BJ (cell line): Measurements from ENCODE around the gene DNM3. TPM values are rescaled to one million over a fixed set of nuclear protein-coding genes. Genes with fewer than 3 reads are reported as not detected.

Source experiments
- CTCF ChIA-PET: fragments of 350-600 bp; formaldehyde crosslinking; extraction: SDS; loops from one replicate; lab custom pipeline; 2021; ENCODE audit warnings: antibody characterized with exemption, inconsistent platforms; lab: Yijun Ruan, JAX
- POLR2A ChIA-PET: fragments of 300-600 bp; sonication (Branson Sonifier 250); formaldehyde crosslinking; extraction: SDS; loops from one replicate; lab custom pipeline; 2021; ENCODE audit warnings: antibody characterized with exemption; lab: Charles Lee
- DNase-seq: peaks from one replicate; pipeline ENCODE4 v3.0.0-alpha.2; 2011; ENCODE audit warnings: low read depth
- H3K27me3 ChIP-seq: 2 replicates; pipeline ENCODE4 v1.6.0; 2011; ENCODE audit warnings: low read length; ENCODE audit not compliant: control insufficient read depth, insufficient read depth
- H3K36me3 ChIP-seq: 2 replicates; pipeline ENCODE4 v1.5.1; 2011; ENCODE audit warnings: low read length; ENCODE audit not compliant: control insufficient read depth, insufficient read depth
- H3K4me3 ChIP-seq: 2 replicates; pipeline ENCODE4 v1.5.1; 2011; ENCODE audit warnings: low read depth, mild to moderate bottlenecking, control low read depth, low read length
- polyA plus RNA-seq: library from polyadenylated mRNA; depleted of rRNA; stranded (reverse); fragments of >200 nt; gene quantifications from 2 replicates; pipeline ENCODE4 v1.2.3, GENCODE V29; 2011
- TF ChIP-seq, protein P1 (sequence below): IDR thresholded peaks from 2 replicates; pipeline ENCODE4 v1.5.1; 2011; ENCODE audit warnings: low read depth, mild to moderate bottlenecking, control low read depth, inconsistent platforms, low read length, moderate library complexity; ENCODE audit not compliant: insufficient read depth

The DNM3 gene
- polyA plus RNA-seq, 1 experiment = 0.26 TPM

DNA sequence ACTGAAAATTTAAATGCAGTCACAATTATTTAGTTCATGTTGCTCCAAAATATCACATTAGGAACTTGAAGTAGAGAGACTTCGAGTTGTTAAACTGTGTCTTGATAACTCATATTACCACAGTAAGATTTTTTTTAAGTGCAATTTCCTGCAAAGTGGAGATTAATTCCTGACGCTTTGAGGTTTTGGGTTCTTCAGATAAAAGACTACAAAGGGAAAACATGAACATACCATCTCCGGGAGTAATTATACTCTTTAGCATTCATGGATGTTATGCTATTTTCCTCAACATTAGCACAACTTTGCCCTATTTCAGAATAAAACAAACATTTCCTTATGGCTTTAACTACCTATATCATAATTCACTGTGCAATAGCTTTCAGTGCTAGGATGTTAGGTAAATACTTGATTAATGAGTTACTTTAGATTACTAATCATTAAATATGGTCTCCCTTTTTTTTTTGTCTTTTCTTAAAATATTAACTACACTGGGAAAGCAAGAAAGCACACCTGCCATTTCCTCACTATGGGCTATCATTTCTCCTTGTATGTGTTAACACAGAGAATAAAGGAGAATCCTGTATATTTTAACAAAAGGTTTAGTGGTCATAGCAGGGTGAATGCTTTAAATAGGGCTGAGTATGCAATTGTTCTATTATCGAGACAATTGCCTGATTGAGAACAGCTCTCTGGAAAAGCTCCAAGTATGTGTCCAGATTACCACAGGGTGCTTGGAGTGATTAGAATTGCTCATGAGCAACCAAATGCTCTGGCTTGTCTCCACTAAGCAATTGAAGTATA is 326.7 kb downstream of the DNM3 start:
- no peak overlapping the region for H3K4me3 ChIP-seq
- CTCF ChIA-PET = no interaction called here
- no peak for DNase-seq
- TF ChIP-seq, protein P1, sequence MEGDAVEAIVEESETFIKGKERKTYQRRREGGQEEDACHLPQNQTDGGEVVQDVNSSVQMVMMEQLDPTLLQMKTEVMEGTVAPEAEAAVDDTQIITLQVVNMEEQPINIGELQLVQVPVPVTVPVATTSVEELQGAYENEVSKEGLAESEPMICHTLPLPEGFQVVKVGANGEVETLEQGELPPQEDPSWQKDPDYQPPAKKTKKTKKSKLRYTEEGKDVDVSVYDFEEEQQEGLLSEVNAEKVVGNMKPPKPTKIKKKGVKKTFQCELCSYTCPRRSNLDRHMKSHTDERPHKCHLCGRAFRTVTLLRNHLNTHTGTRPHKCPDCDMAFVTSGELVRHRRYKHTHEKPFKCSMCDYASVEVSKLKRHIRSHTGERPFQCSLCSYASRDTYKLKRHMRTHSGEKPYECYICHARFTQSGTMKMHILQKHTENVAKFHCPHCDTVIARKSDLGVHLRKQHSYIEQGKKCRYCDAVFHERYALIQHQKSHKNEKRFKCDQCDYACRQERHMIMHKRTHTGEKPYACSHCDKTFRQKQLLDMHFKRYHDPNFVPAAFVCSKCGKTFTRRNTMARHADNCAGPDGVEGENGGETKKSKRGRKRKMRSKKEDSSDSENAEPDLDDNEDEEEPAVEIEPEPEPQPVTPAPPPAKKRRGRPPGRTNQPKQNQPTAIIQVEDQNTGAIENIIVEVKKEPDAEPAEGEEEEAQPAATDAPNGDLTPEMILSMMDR = no peak
- H3K27me3 ChIP-seq = no peaks in the 10 kb centered on the region
- POLR2A ChIA-PET = no interaction called here
- H3K36me3 ChIP-seq = no peaks in the 10 kb centered on the region

DNA sequence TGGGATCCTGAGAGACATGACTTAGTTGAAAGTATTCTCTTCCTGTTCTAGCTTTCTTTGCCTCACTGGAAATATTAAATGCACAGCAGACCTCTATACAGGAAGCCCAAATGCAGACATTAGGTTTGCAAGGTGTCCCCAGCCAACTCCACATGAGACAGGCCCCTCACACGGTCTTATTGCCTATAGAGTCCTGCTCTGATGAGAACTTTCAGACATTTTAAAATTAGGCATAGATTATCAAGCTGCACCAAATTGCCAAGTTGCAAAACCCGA is 327.2 kb downstream of the DNM3 start:
- H3K4me3 ChIP-seq = no peak overlapping the region
- DNase-seq = no peak
- CTCF ChIA-PET = no interaction called here
- no peaks in the 10 kb centered on the region for H3K27me3 ChIP-seq
- TF ChIP-seq, protein P1 = no peak
- no peaks in the 10 kb centered on the region for H3K36me3 ChIP-seq
- POLR2A ChIA-PET = no interaction called here

DNA sequence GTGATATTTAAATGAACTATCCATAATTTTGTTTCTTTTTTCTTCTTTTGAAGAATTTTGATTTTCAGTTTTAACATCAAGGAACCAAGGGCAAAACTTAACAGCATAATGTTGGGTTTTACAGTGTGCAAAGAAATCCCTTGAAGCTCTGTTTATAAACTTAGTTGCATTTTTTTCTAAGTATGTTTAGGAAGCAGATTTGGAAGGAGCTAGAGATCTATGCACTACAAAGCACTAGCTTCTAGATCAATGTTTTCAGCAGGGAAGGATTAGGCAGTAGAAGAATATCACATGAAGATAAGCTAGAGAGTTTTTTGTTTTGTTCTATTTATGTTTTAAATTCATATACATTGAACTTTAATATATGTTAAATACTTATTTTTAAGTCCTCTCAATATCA is 328.5 kb downstream of the DNM3 start:
- DNase-seq = no peak
- Histone ChIP-seq H3K4me3 (no peak overlapping the region), H3K27me3 (no peaks in the 10 kb centered on the region), H3K36me3 (no peaks in the 10 kb centered on the region)
- TF ChIP-seq, protein P1 = no peak
- POLR2A ChIA-PET = no interaction called here
- CTCF ChIA-PET = no interaction called here

DNA sequence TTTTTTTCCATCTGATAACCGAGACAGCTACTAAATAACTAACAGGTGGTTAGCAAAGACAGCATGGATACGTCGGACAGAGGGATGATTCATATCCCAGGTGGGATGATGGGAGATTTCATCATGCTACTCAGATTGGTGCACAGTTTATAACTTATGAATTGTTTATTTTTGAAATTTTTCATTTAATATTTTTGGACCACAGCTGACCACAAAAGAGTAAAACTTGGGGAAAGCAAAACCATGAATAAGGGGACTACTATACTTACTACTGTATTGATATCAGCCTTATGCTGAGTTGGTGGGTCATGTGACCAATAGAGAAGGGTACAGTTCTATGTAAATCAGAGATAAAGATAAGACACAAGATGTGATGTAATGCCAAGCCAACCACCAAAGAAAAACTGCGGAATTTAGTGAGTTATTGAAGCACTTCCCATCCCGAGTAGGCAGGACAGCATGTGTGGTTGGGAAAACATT is 331.1 kb downstream of the DNM3 start:
- ChIA-PET CTCF (no interaction called here), POLR2A (no interaction called here)
- H3K4me3 ChIP-seq = no peak overlapping the region
- no peaks in the 10 kb centered on the region for H3K36me3 ChIP-seq
- DNase-seq = no peak
- no peaks in the 10 kb centered on the region for H3K27me3 ChIP-seq
- TF ChIP-seq, protein P1 = no peak

DNA sequence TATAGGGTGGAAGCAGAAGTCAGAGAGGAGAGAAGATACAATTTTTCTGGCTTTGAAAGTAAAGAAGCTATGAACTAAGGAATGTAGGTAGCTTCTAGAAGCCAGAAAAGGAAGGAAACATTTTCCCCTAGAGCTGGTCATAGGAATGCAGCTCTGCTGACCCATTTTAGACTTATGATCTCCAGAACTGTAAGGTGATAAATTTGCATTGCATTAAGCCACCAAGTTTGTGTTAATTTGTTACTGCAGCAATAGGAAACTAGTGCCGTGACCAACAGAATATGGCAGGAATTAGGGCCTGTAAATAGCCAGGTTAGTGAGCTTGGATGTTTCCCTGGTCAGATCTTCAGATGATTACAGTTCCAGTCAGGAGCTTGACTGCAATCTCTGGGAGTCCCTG is 334.9 kb downstream of the DNM3 start:
- no peak overlapping the region for H3K4me3 ChIP-seq
- no peaks in the 10 kb centered on the region for H3K27me3 ChIP-seq
- H3K36me3 ChIP-seq = no peaks in the 10 kb centered on the region
- CTCF ChIA-PET = no interaction called here
- POLR2A ChIA-PET = no interaction called here
- TF ChIP-seq, protein P1 = no peak
- no peak for DNase-seq
